GM21390 (cell line): ENCODE measurements around the gene BNIP2.
"Not testable (repeated sequence)": the region's sequence is repeated elsewhere in the genome, so short reads cannot be mapped to it uniquely, and the experiment has no call there.

Source experiments
- ATAC-seq: cut with Tn5 transposase; IDR thresholded peaks from one replicate; pipeline ENCODE4 v1.9.1; 2021; ENCODE audit not compliant: unreplicated experiment

The BNIP2 gene

GRCh38 chr15:59688782-59689625 is at the start of gene BNIP2:
TSS of gene BNIP2 (minus strand) at chr15:59689320. CDS start at chr15:59682457, 6,863 bp downstream.
- ATAC-seq = peak; percentile 83

- ATAC-seq = no peak
These were observed 49.6 kb upstream of the BNIP2 start for GRCh38 chr15:59738676-59739075.

GRCh38 chr15:59736181-59736580 is 47.1 kb upstream of the BNIP2 start:
- no peak for ATAC-seq

- no peak for ATAC-seq
These were observed 36.0 kb upstream of the BNIP2 start for GRCh38 chr15:59725151-59725486.

GRCh38 chr15:59723687-59724346 is 34.7 kb upstream of the BNIP2 start:
- ATAC-seq = no peak

GRCh38 chr15:59722476-59722875 is 33.4 kb upstream of the BNIP2 start:
- ATAC-seq = no peak

GRCh38 chr15:59722037-59722436 is 32.9 kb upstream of the BNIP2 start:
- no peak for ATAC-seq

GRCh38 chr15:59721411-59721810 is 32.3 kb upstream of the BNIP2 start:
- ATAC-seq = no peak

- ATAC-seq = no peak
These were observed 24.1 kb upstream of the BNIP2 start for GRCh38 chr15:59713177-59713576.

GRCh38 chr15:59711451-59712243 is 22.5 kb upstream of the BNIP2 start:
- no peak for ATAC-seq

GRCh38 chr15:59707619-59708018 is 18.5 kb upstream of the BNIP2 start:
- ATAC-seq = no peak

- no peak for ATAC-seq
These were observed 15.1 kb upstream of the BNIP2 start for GRCh38 chr15:59703979-59704796.

GRCh38 chr15:59702351-59702750 is 13.2 kb upstream of the BNIP2 start:
- no peak for ATAC-seq

GRCh38 chr15:59701880-59702279 is 12.8 kb upstream of the BNIP2 start:
- ATAC-seq = no peak

- ATAC-seq = no peak
These were observed 10.8 kb upstream of the BNIP2 start for GRCh38 chr15:59699810-59700431.

GRCh38 chr15:59698065-59698464 is 8.9 kb upstream of the BNIP2 start:
- ATAC-seq = not testable (repeated sequence)

GRCh38 chr15:59696332-59696731 is 7.2 kb upstream of the BNIP2 start:
- no peak for ATAC-seq

- ATAC-seq = no peak
These were observed 5.7 kb upstream of the BNIP2 start for GRCh38 chr15:59694779-59695178.

- no peak for ATAC-seq
These were observed 2.2 kb upstream of the BNIP2 start for GRCh38 chr15:59691194-59691805.
